Endothelial cell of umbilical vein (primary cell): ENCODE results near the gene ENC1. TPM values are rescaled to one million over a fixed set of nuclear protein-coding genes. Genes with fewer than 3 reads are reported as not detected.

Experiments
- BruUV-seq: library from RNA; stranded (reverse); fragments of 400-500 nt; replicated peaks from 2 replicates; lab custom pipeline; 2021; lab: Mats Ljungman, UMichigan
- CTCF ChIA-PET: fragments of 300-600, 350-600 bp; sonication (Branson Sonifier 250); formaldehyde crosslinking; loops from one replicate; lab custom pipeline; 2021; ENCODE audit warnings: antibody characterized with exemption, inconsistent platforms; lab: Charles Lee
- POLR2A ChIA-PET: fragments of 300-600, 350-600 bp; sonication (Branson Sonifier 250); formaldehyde crosslinking; loops from one replicate; lab custom pipeline; 2021; ENCODE audit warnings: antibody characterized with exemption, inconsistent platforms; lab: Charles Lee
- DNase-seq: peaks from one replicate; pipeline ENCODE4 v3.0.0-alpha.2; 2011; ENCODE audit warnings: low read depth, low spot score
- FAIRE-seq: peaks from 2 replicates; lab custom pipeline; 2011; peaks lifted over from hg19 to GRCh38; lab: Jason Lieb, UNC
- H2AFZ ChIP-seq: 2 replicates; pipeline ENCODE4 v1.6.0; 2012; ENCODE audit warnings: low read depth, low read length, control low read depth, inconsistent platforms
- H3K27ac ChIP-seq: 2 replicates; pipeline ENCODE4 v1.5.1; 2011; ENCODE audit warnings: low read depth, mild to moderate bottlenecking, control low read depth, low read length, moderate library complexity; ENCODE audit not compliant: insufficient read depth
- H3K27me3 ChIP-seq, 2 experiments: 2 replicates each; pipeline versions ENCODE4 v1.6.0 to v1.6.1; 2011; ENCODE audit warnings: low read length in 2 of 2, mixed read lengths in 1 of 2; ENCODE audit not compliant: control insufficient read depth in 2 of 2, insufficient read depth in 2 of 2
- H3K36me3 ChIP-seq, 2 experiments: 2 replicates in 1 of 2; 3 replicates in 1 of 2; pipeline ENCODE4 v1.5.1; 2011; ENCODE audit warnings: low read length in 2 of 2, mild to moderate bottlenecking in 1 of 2, moderate library complexity in 1 of 2; ENCODE audit not compliant: control insufficient read depth in 2 of 2, insufficient read depth in 2 of 2; ENCODE audit errors: extremely low read depth in 1 of 2
- H3K4me1 ChIP-seq: 3 replicates; pipeline ENCODE4 v1.5.1; 2011; ENCODE audit warnings: mild to moderate bottlenecking, low read length; ENCODE audit not compliant: control insufficient read depth, insufficient read depth; ENCODE audit errors: extremely low read depth
- H3K4me2 ChIP-seq: 2 replicates; pipeline ENCODE4 v1.6.1; 2011; ENCODE audit warnings: low read length, control low read depth, mixed read lengths; ENCODE audit not compliant: insufficient read depth
- H3K4me3 ChIP-seq, 3 experiments: fragments of 200-600 bp in 1 of 3; sonication (generic), shearing (Covaris generic) in 1 of 3; replicated peaks in 1 of 3; 2 replicates each; pipeline ENCODE4 v1.5.1; 2011 to 2016; ENCODE audit warnings: control low read depth in 3 of 3, low read length in 3 of 3, mild to moderate bottlenecking in 2 of 3, inconsistent platforms in 1 of 3, low read depth in 1 of 3, moderate library complexity in 1 of 3; ENCODE audit not compliant: insufficient read depth in 1 of 3
- H3K79me2 ChIP-seq: 2 replicates; pipeline ENCODE4 v1.6.0; 2012; ENCODE audit warnings: low read length, inconsistent platforms; ENCODE audit not compliant: control insufficient read depth, insufficient read depth
- H3K9ac ChIP-seq: replicated peaks from 2 replicates; pipeline ENCODE3; 2011; ENCODE audit warnings: low read length, control low read depth; ENCODE audit not compliant: insufficient read depth; ENCODE audit errors: extremely low read depth
- H3K9me1 ChIP-seq: replicated peaks from 3 replicates; pipeline ENCODE4 v1.6.0; 2011; ENCODE audit warnings: mild to moderate bottlenecking, low read length; ENCODE audit not compliant: control insufficient read depth, insufficient read depth; ENCODE audit errors: extremely low read depth
- H3K9me3 ChIP-seq: replicated peaks from 2 replicates; pipeline ENCODE4 v1.5.1; 2012; ENCODE audit warnings: low read length, inconsistent platforms; ENCODE audit not compliant: control insufficient read depth, insufficient read depth
- H4K20me1 ChIP-seq: replicated peaks from 2 replicates; pipeline ENCODE3; 2011; ENCODE audit warnings: mild to moderate bottlenecking, low read length; ENCODE audit not compliant: control insufficient read depth, insufficient read depth; ENCODE audit errors: extremely low read depth
- EZH2 ChIP-seq: IDR thresholded peaks from 2 replicates; pipeline ENCODE4 v1.6.1; 2012; ENCODE audit warnings: borderline replicate concordance, low read depth, mild to moderate bottlenecking, moderate library complexity, low read length, inconsistent platforms; ENCODE audit not compliant: severe bottlenecking
- FOS ChIP-seq: IDR thresholded peaks from 2 replicates; pipeline ENCODE4 v1.6.1; 2011; ENCODE audit warnings: mild to moderate bottlenecking, low read length, moderate library complexity, borderline replicate concordance; ENCODE audit not compliant: insufficient read depth
- GATA2 ChIP-seq: IDR thresholded peaks from 2 replicates; pipeline ENCODE4 v1.7.0; 2011; ENCODE audit warnings: low read depth, mild to moderate bottlenecking, moderate library complexity, mixed read lengths, low read length; ENCODE audit not compliant: insufficient read length, insufficient read depth
- JUN ChIP-seq: IDR thresholded peaks from 2 replicates; pipeline ENCODE4 v1.6.1; 2011; ENCODE audit warnings: borderline replicate concordance, low read depth; ENCODE audit not compliant: insufficient read length, insufficient read depth
- MYC ChIP-seq: IDR thresholded peaks from one replicate; pipeline ENCODE4 v1.6.1; 2011; ENCODE audit warnings: mild to moderate bottlenecking, low read depth, low read length
- POLR2A ChIP-seq: IDR thresholded peaks from 2 replicates; pipeline ENCODE4 v1.6.1; 2012; ENCODE audit warnings: low read depth, mild to moderate bottlenecking, control low read depth, low read length
- POLR2AphosphoS5 ChIP-seq: IDR thresholded peaks from 2 replicates; pipeline ENCODE4 v1.6.1; 2012; ENCODE audit warnings: low read depth, mild to moderate bottlenecking, control low read depth, low read length, moderate library complexity; ENCODE audit not compliant: insufficient read depth
- dilution Hi-C: fragments of 300-500 bp; cut with MboI; formaldehyde crosslinking; loops from one replicate; pipeline ENCODE4 v1.15.0; 2019; ENCODE audit warnings: low sequenced_read_pairs; ENCODE audit not compliant: extremely low pct_ligation_motif_present
- intact Hi-C: fragments of 100-400 bp; cut with micrococcal nuclease; formaldehyde crosslinking; loops from one replicate; pipeline ENCODE4 v1.10.0; 2022
- polyA plus RNA-seq, 4 experiments: library from polyadenylated mRNA; depleted of rRNA in 3 of 4; stranded (reverse) in 3 of 4; unstranded in 1 of 4; fragments of >200 nt; gene quantifications; 2 replicates each; pipeline versions ENCODE4 v1.2.1 to v1.2.3, GENCODE V29; 2011 to 2012; ENCODE audit warnings: missing spikeins in 1 of 4
- total RNA-seq: library from RNA; stranded (reverse); gene quantifications from 2 replicates; pipeline ENCODE4 v1.2.3, GENCODE V29; 2021
- TF ChIP-seq, protein P1 (sequence below): IDR thresholded peaks from 2 replicates; pipeline ENCODE4 v1.6.1; 2011; ENCODE audit not compliant: insufficient read depth, insufficient read length
- TF ChIP-seq, protein P2 (sequence below), 2 donors: IDR thresholded peaks; 1 replicate in 1 of 2; 2 replicates in 1 of 2; pipeline ENCODE4 v1.5.1; 2011; ENCODE audit warnings: low read length in 2 of 2, mild to moderate bottlenecking in 2 of 2, moderate library complexity in 2 of 2, control low read depth in 1 of 2, inconsistent platforms in 1 of 2, low read depth in 1 of 2; ENCODE audit not compliant: insufficient read depth in 1 of 2; ENCODE audit errors: extremely low read depth in 1 of 2

Gene ENC1
- total and polyA plus RNA-seq, 2 donors (not counting 3 experiments of a cell fraction or from before 2014, with no cell fraction given) = 42.2 to 53.3 TPM

- Histone ChIP-seq H3K27ac (peak overlapping the region; percentile 98), H3K9me1 (no peaks in the 10 kb centered on the region), H4K20me1 (no peaks in the 10 kb centered on the region), H3K79me2 (peaks cover 53% of the 10 kb centered on the region), H3K36me3 (peaks cover 25 to 29% of the 10 kb centered on the region in 2 experiments), H3K4me2 (peak overlapping the region; percentile 84), H3K4me1 (peaks cover 63% of the 10 kb centered on the region), H2AFZ (no peak overlapping the region), H3K9ac (peak overlapping the region; percentile 86), H3K4me3 (no peak overlapping the region), H3K27me3 (no peaks in the 10 kb centered on the region), H3K9me3 (no peaks in the 10 kb centered on the region)
- dilution Hi-C loops (no loop called here), intact Hi-C loops (loop anchor here (1.0 kb wide), 1 partner anchor 200 kb away; no protein-coding TSS in a partner anchor)
- DNase-seq (peak; percentile 90), FAIRE-seq (peak; percentile 78)
- TF ChIP-seq, protein P1, sequence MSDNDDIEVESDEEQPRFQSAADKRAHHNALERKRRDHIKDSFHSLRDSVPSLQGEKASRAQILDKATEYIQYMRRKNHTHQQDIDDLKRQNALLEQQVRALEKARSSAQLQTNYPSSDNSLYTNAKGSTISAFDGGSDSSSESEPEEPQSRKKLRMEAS = peak; percentile 8
- TF ChIP-seq EZH2 = no peak
- TF ChIP-seq POLR2A = no peak
- peak; percentile 77 for TF ChIP-seq POLR2AphosphoS5
- TF ChIP-seq MYC = no peak
- TF ChIP-seq GATA2 = peak; percentile 49
- TF ChIP-seq JUN = peak; percentile 74
- TF ChIP-seq, protein P2, sequence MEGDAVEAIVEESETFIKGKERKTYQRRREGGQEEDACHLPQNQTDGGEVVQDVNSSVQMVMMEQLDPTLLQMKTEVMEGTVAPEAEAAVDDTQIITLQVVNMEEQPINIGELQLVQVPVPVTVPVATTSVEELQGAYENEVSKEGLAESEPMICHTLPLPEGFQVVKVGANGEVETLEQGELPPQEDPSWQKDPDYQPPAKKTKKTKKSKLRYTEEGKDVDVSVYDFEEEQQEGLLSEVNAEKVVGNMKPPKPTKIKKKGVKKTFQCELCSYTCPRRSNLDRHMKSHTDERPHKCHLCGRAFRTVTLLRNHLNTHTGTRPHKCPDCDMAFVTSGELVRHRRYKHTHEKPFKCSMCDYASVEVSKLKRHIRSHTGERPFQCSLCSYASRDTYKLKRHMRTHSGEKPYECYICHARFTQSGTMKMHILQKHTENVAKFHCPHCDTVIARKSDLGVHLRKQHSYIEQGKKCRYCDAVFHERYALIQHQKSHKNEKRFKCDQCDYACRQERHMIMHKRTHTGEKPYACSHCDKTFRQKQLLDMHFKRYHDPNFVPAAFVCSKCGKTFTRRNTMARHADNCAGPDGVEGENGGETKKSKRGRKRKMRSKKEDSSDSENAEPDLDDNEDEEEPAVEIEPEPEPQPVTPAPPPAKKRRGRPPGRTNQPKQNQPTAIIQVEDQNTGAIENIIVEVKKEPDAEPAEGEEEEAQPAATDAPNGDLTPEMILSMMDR (IDR thresholded peaks at IDR 0.05; ENCODE audit: extremely low read depth in 1 of 2, insufficient read depth in 1 of 2, low read depth in 1 of 2, low read length in 2 of 2) = no peak
- peak; percentile 91 for TF ChIP-seq FOS
- POLR2A ChIA-PET = interaction anchor here (1.0 to 3.0 kb wide), 3 partner anchors 7 to 217 kb away, joined by 3 to 20 read pairs (median 4); partner anchors contain the start of gene ENC1
- CTCF ChIA-PET = interaction anchor here (0.9 to 4.9 kb wide), 11 partner anchors 8 to 648 kb away, joined by 3 to 33 read pairs (median 4); partner anchors contain the start of gene ENC1
- no TSS peak for BruUV-seq
Observed at GRCh38 chr5:74632947-74633356, 7.6 kb downstream of the ENC1 start.
